CD4-positive, alpha-beta T cell (primary cell): ENCODE data around the gene SLC16A12. TPM values are rescaled to one million over a fixed set of nuclear protein-coding genes. Genes with fewer than 3 reads are reported as not detected.

Experiments used
- ATAC-seq: fragments of 200-7000 bp; cut with Tn5 transposase; one replicate; pipeline ENCODE4 v1.10.0; 2022; ENCODE audit warnings: mild to moderate bottlenecking; ENCODE audit not compliant: poor library complexity
- CTCF ChIA-PET: fragments of 350-600 bp; sonication (Branson Sonifier 250); formaldehyde crosslinking; loops from one replicate; lab custom pipeline; 2021; ENCODE audit warnings: antibody characterized with exemption, inconsistent platforms; lab: Charles Lee
- POLR2A ChIA-PET: fragments of 350-600 bp; sonication (Branson Sonifier 250); formaldehyde crosslinking; loops from one replicate; lab custom pipeline; 2021; ENCODE audit warnings: antibody characterized with exemption, inconsistent platforms; lab: Charles Lee
- DNase-seq, 14 experiments: peaks; one replicate each; pipeline ENCODE4 v3.0.0-alpha.2; 2013 to 2020; ENCODE audit warnings: mixed read lengths in 2 of 14
- H3K27ac ChIP-seq, 2 donors: one replicate each; pipeline versions ENCODE4 v1.5.1 to v1.7.0; 2013; ENCODE audit warnings: low read length in 2 of 2, low read depth in 1 of 2, mild to moderate bottlenecking in 1 of 2
- H3K27me3 ChIP-seq, 2 experiments: 1 replicate in 1 of 2; 2 replicates in 1 of 2; pipeline versions ENCODE4 v1.6.1 to v1.7.0; 2013; ENCODE audit warnings: low read length in 2 of 2, control low read depth in 1 of 2, mild to moderate bottlenecking in 1 of 2, moderate library complexity in 1 of 2; ENCODE audit not compliant: insufficient read depth in 2 of 2, control insufficient read depth in 1 of 2
- H3K36me3 ChIP-seq: one replicate; pipeline ENCODE4 v1.6.1; 2013; ENCODE audit warnings: low read length, control low read depth; ENCODE audit not compliant: insufficient read depth
- H3K4me1 ChIP-seq: one replicate; pipeline ENCODE4 v1.6.1; 2013; ENCODE audit warnings: low read length, control low read depth; ENCODE audit not compliant: insufficient read depth
- H3K4me3 ChIP-seq: one replicate; pipeline ENCODE4 v1.5.1; 2013; ENCODE audit warnings: mild to moderate bottlenecking, low read length, moderate library complexity
- H3K9me3 ChIP-seq, 2 experiments: 1 replicate in 1 of 2; 2 replicates in 1 of 2; pipeline versions ENCODE4 v1.6.1 to v1.7.0; 2013; ENCODE audit warnings: low read length in 2 of 2, mild to moderate bottlenecking in 2 of 2, control low read depth in 1 of 2, moderate library complexity in 1 of 2; ENCODE audit not compliant: control insufficient read depth in 1 of 2, insufficient read depth in 1 of 2
- H3K27ac Mint-ChIP-seq: one replicate; pipeline ENCODE4 v1.8.0; 2020; ENCODE audit warnings: mixed read lengths
- H3K27me3 Mint-ChIP-seq: one replicate; pipeline ENCODE4 v1.8.0; 2021; ENCODE audit warnings: mixed read lengths
- H3K36me3 Mint-ChIP-seq: one replicate; pipeline ENCODE4 v1.8.0; 2021; ENCODE audit warnings: low read depth, mixed read lengths
- H3K4me1 Mint-ChIP-seq: one replicate; pipeline ENCODE4 v1.8.0; 2021; ENCODE audit warnings: low read depth, mixed read lengths
- H3K4me3 Mint-ChIP-seq: one replicate; pipeline ENCODE4 v1.8.0; 2020; ENCODE audit warnings: mild to moderate bottlenecking, mixed read lengths
- H3K9me3 Mint-ChIP-seq: one replicate; pipeline ENCODE4 v1.8.0; 2020; ENCODE audit warnings: mixed read lengths
- CTCF ChIP-seq: fragments of 200-600 bp; IDR thresholded peaks from one replicate; pipeline ENCODE4 v1.8.0; 2022; ENCODE audit warnings: antibody characterized with exemption, mild to moderate bottlenecking
- intact Hi-C, 2 experiments: fragments of 100-400 bp; cut with DNase I in 1 of 2; cut with micrococcal nuclease in 1 of 2; formaldehyde crosslinking; loops; one replicate each; pipeline versions ENCODE4 v1.15.1 to v1.9.0; 2023 to 2025; cut with DNase I, micrococcal nuclease
- total RNA-seq, 174 experiments: library from RNA in 2 of 174; stranded (reverse) in 2 of 174; gene quantifications; one replicate each; pipeline ENCODE4 v1.2.3 and lab custom pipeline; 2021 to 2026

Gene SLC16A12
- total RNA-seq, 2 experiments from 2014 or later = not detected

- ATAC-seq (no peak), DNase-seq (no peak)
- Mint-ChIP-seq H3K27me3 (peaks cover 12% of the 10 kb centered on the region), H3K36me3 (no peaks in the 10 kb centered on the region), H3K4me3 (no peak overlapping the region), H3K27ac (no peak overlapping the region), H3K9me3 (no peaks in the 10 kb centered on the region), H3K4me1 (no peaks in the 10 kb centered on the region)
- H3K4me1 ChIP-seq = no peaks in the 10 kb centered on the region
- no peaks in the 10 kb centered on the region for H3K36me3 ChIP-seq
- ChIA-PET CTCF (no interaction called here), POLR2A (interaction anchor here (0.6 kb wide), 1 partner anchor 305 kb away, joined by 3 read pairs; no protein-coding TSS in a partner anchor)
- no peak overlapping the region for H3K4me3 ChIP-seq
- H3K27ac ChIP-seq = no peak overlapping the region
- intact Hi-C loops = loop anchor here (2.0 to 10.0 kb wide), 7 partner anchors 135 to 629 kb away; no protein-coding TSS in a partner anchor
- no peaks in the 10 kb centered on the region for H3K27me3 ChIP-seq
- no peaks in the 10 kb centered on the region for H3K9me3 ChIP-seq
- no peak for TF ChIP-seq CTCF
Observed at GRCh38 chr10:89563311-89563710, 27.9 kb upstream of the SLC16A12 start.

GRCh38 chr10:89556600-89556999 is 21.2 kb upstream of the SLC16A12 start:
- no peak for TF ChIP-seq CTCF
- H3K36me3 Mint-ChIP-seq = no peaks in the 10 kb centered on the region
- POLR2A ChIA-PET = no interaction called here
- H3K4me1 Mint-ChIP-seq = no peaks in the 10 kb centered on the region
- H3K27ac Mint-ChIP-seq = no peak overlapping the region
- no peak for ATAC-seq
- intact Hi-C loops = no loop called here
- H3K27me3 Mint-ChIP-seq = no peaks in the 10 kb centered on the region
- Histone ChIP-seq H3K27me3 (peaks cover 0 to 2% of the 10 kb centered on the region in 2 experiments), H3K27ac (no peak overlapping the region), H3K9me3 (no peaks in the 10 kb centered on the region), H3K4me1 (no peaks in the 10 kb centered on the region), H3K4me3 (no peak overlapping the region), H3K36me3 (no peaks in the 10 kb centered on the region)
- CTCF ChIA-PET = no interaction called here
- no peak overlapping the region for H3K4me3 Mint-ChIP-seq
- no peaks in the 10 kb centered on the region for H3K9me3 Mint-ChIP-seq
- no peak for DNase-seq

- Mint-ChIP-seq H3K4me1 (no peaks in the 10 kb centered on the region), H3K27ac (no peak overlapping the region), H3K9me3 (no peaks in the 10 kb centered on the region), H3K4me3 (no peak overlapping the region), H3K27me3 (no peaks in the 10 kb centered on the region), H3K36me3 (no peaks in the 10 kb centered on the region)
- H3K27me3 ChIP-seq = peaks cover 0 to 2% of the 10 kb centered on the region in 2 experiments
- no peaks in the 10 kb centered on the region for H3K4me1 ChIP-seq
- no peaks in the 10 kb centered on the region for H3K36me3 ChIP-seq
- no peaks in the 10 kb centered on the region for H3K9me3 ChIP-seq
- POLR2A ChIA-PET = no interaction called here
- H3K4me3 ChIP-seq = no peak overlapping the region
- no peak overlapping the region for H3K27ac ChIP-seq
- no peak for TF ChIP-seq CTCF
- no peak for ATAC-seq
- CTCF ChIA-PET = no interaction called here
- intact Hi-C loops = no loop called here
- DNase-seq = no peak
Observed at GRCh38 chr10:89555688-89556445, 20.5 kb upstream of the SLC16A12 start.
